AG10803 (cell line): Measurements from ENCODE around the gene FRMD7.

ENCODE experiments used
- DNase-seq: peaks from one replicate; pipeline ENCODE4 v3.0.0; 2010; ENCODE audit warnings: low read depth
- H3K4me3 ChIP-seq: 2 replicates; pipeline ENCODE4 v1.5.1; 2011; ENCODE audit warnings: mild to moderate bottlenecking, low read length, control low read depth
- CTCF ChIP-seq: conservative IDR thresholded peaks from 2 replicates; pipeline ENCODE4 v1.5.1; 2011; ENCODE audit warnings: mild to moderate bottlenecking, low read length, control low read depth, inconsistent platforms

The FRMD7 gene

GRCh38 chrX:132153166-132153565 is 25.3 kb upstream of the FRMD7 start:
- DNase-seq: no peak
- TF ChIP-seq CTCF: no peak
- H3K4me3 ChIP-seq: no peak overlapping the region

GRCh38 chrX:132146456-132146855 is 18.6 kb upstream of the FRMD7 start:
- no peak for TF ChIP-seq CTCF
- DNase-seq: no peak
- H3K4me3 ChIP-seq: no peak overlapping the region

- H3K4me3 ChIP-seq: no peak overlapping the region
- peak; percentile 1 for DNase-seq
- TF ChIP-seq CTCF: no peak
Observed at GRCh38 chrX:132144061-132144460, 16.2 kb upstream of the FRMD7 start.

- no peak overlapping the region for H3K4me3 ChIP-seq
- TF ChIP-seq CTCF: no peak
- no peak for DNase-seq
Observed at GRCh38 chrX:132125906-132126305, 1.9 kb downstream of the FRMD7 start.

GRCh38 chrX:132120913-132121312 is 6.9 kb downstream of the FRMD7 start:
- no peak for TF ChIP-seq CTCF
- DNase-seq: no peak
- no peak overlapping the region for H3K4me3 ChIP-seq

- no peak overlapping the region for H3K4me3 ChIP-seq
- TF ChIP-seq CTCF: no peak
- no peak for DNase-seq
Observed at GRCh38 chrX:132119821-132120515, 7.9 kb downstream of the FRMD7 start.

GRCh38 chrX:132119283-132119682 is 8.5 kb downstream of the FRMD7 start:
- DNase-seq: no peak
- H3K4me3 ChIP-seq: no peak overlapping the region
- TF ChIP-seq CTCF: no peak
